ENCODE measurements around the gene C1RL. TPM values are rescaled to one million over a fixed set of nuclear protein-coding genes. Genes with fewer than 3 reads are reported as not detected.
A peak's percentile ranks its signal among the peaks of the same experiment; 100 is the strongest.

The C1RL gene
- total RNA-seq, 1 experiment from 2014 or later: 8.9 TPM

- Histone ChIP-seq H3K4me3 (ENCODE audit: low read length) (no peak overlapping the region), H2AFZ (ENCODE audit: low read length) (no peak overlapping the region), H4K20me1 (ENCODE audit: low read length) (no peaks in the 10 kb centered on the region), H3K4me1 (ENCODE audit: insufficient read depth, low read length) (no peaks in the 10 kb centered on the region; the same call in 1 of the 2 replicates), H3K4me2 (ENCODE audit: low read length) (no peak overlapping the region), H3K79me2 (ENCODE audit: low read length) (peaks cover 15% of the 10 kb centered on the region; the same call in 1 of the 2 replicates), H3K27me3 (ENCODE audit: low read length) (no peaks in the 10 kb centered on the region), H3K9ac (ENCODE audit: low read length) (no peak overlapping the region), H3F3A (ENCODE audit: low read length, unreplicated experiment) (no peaks in the 10 kb centered on the region), H3K9me3 (ENCODE audit: low read length) (no peaks in the 10 kb centered on the region), H3K36me3 (ENCODE audit: low read depth, low read length) (no peaks in the 10 kb centered on the region), H3K9me2 (replicated peaks; ENCODE audit: low read length) (no peaks in the 10 kb centered on the region), H3K27ac (ENCODE audit: low read length) (no peak overlapping the region)
- TF ChIP-seq EZH2 (IDR thresholded peaks at IDR 0.05; ENCODE audit: low read length, unreplicated experiment) (no peak), CTCF (conservative IDR thresholded peaks at IDR 0.05; ENCODE audit: low read depth, low read length) (no peak), EZH2phosphoT487 (IDR thresholded peaks at IDR 0.05; ENCODE audit: borderline replicate concordance, low read length) (no peak)
- intact Hi-C loops (cut with micrococcal nuclease): loop anchor here (2.0 kb wide), 1 partner anchor 93 kb away; the partner anchor contains the start of gene LPCAT3
- DNase-seq: no peak
- BruUV-seq (replicated peaks): no TSS peak
- ATAC-seq: no peak
- POLR2A ChIA-PET (ENCODE audit: unreplicated experiment): no interaction called here
- CTCF ChIA-PET: no interaction called here
Measured at GRCh38 chr12:7112041-7112440, 3.0 kb upstream of the C1RL start.

- POLR2A ChIA-PET (ENCODE audit: unreplicated experiment): no interaction called here
- Histone ChIP-seq H3K79me2 (ENCODE audit: low read length) (peaks cover 19% of the 10 kb centered on the region; the same call in 1 of the 2 replicates), H3K27ac (ENCODE audit: low read length) (no peak overlapping the region), H2AFZ (ENCODE audit: low read length) (no peak overlapping the region), H3K9me3 (ENCODE audit: low read length) (no peaks in the 10 kb centered on the region), H3K36me3 (ENCODE audit: low read depth, low read length) (peaks cover 5% of the 10 kb centered on the region; the same call in 1 of the 2 replicates), H3K4me2 (ENCODE audit: low read length) (no peak overlapping the region), H3K9me2 (replicated peaks; ENCODE audit: low read length) (no peaks in the 10 kb centered on the region), H3K4me3 (ENCODE audit: low read length) (no peak overlapping the region), H3K9ac (ENCODE audit: low read length) (no peak overlapping the region), H3K27me3 (ENCODE audit: low read length) (no peaks in the 10 kb centered on the region), H3F3A (ENCODE audit: low read length, unreplicated experiment) (no peaks in the 10 kb centered on the region), H4K20me1 (ENCODE audit: low read length) (no peaks in the 10 kb centered on the region), H3K4me1 (ENCODE audit: insufficient read depth, low read length) (no peaks in the 10 kb centered on the region; the same call in 1 of the 2 replicates)
- TF ChIP-seq CTCF (conservative IDR thresholded peaks at IDR 0.05; ENCODE audit: low read depth, low read length): no peak
- TF ChIP-seq EZH2 (IDR thresholded peaks at IDR 0.05; ENCODE audit: low read length, unreplicated experiment): no peak
- TF ChIP-seq EZH2phosphoT487 (IDR thresholded peaks at IDR 0.05; ENCODE audit: borderline replicate concordance, low read length): no peak
- DNase-seq (no peak), ATAC-seq (no peak)
- BruUV-seq (replicated peaks): no TSS peak
- CTCF ChIA-PET: no interaction called here
- intact Hi-C loops (cut with micrococcal nuclease): no loop called here
Measured at GRCh38 chr12:7110661-7111060, 1.6 kb upstream of the C1RL start.

- no TSS peak for BruUV-seq (replicated peaks)
Measured at GRCh38 chr12:7109572-7109920, 532 bp upstream of the C1RL start.

More at GRCh38 chr12:7109572-7109920, 532 bp upstream of the C1RL start:
- peak overlapping the region; percentile 92 for H3K4me3 ChIP-seq (ENCODE audit: low read length)
- H2AFZ ChIP-seq (ENCODE audit: low read length): no peak overlapping the region
- no peaks in the 10 kb centered on the region; the same call in 1 of the 2 replicates for H3K4me1 ChIP-seq (ENCODE audit: insufficient read depth, low read length)
- H3K9me3 ChIP-seq (ENCODE audit: low read length): no peaks in the 10 kb centered on the region
- ATAC-seq: no peak
- DNase-seq: no peak
- TF ChIP-seq EZH2phosphoT487 (IDR thresholded peaks at IDR 0.05; ENCODE audit: borderline replicate concordance, low read length) (no peak), CTCF (conservative IDR thresholded peaks at IDR 0.05; ENCODE audit: low read depth, low read length) (no peak), EZH2 (IDR thresholded peaks at IDR 0.05; ENCODE audit: low read length, unreplicated experiment) (no peak)
- H3K9ac ChIP-seq (ENCODE audit: low read length): no peak overlapping the region
- no peaks in the 10 kb centered on the region for H3K9me2 ChIP-seq (replicated peaks; ENCODE audit: low read length)
- H3K4me2 ChIP-seq (ENCODE audit: low read length): peak overlapping the region; percentile 82
- no peaks in the 10 kb centered on the region for H3F3A ChIP-seq (ENCODE audit: low read length, unreplicated experiment)
- no peak overlapping the region for H3K27ac ChIP-seq (ENCODE audit: low read length)
- peaks cover 5% of the 10 kb centered on the region; the same call in 1 of the 2 replicates for H3K36me3 ChIP-seq (ENCODE audit: low read depth, low read length)
- ChIA-PET POLR2A (ENCODE audit: unreplicated experiment) (no interaction called here), CTCF (no interaction called here)
- no peaks in the 10 kb centered on the region for H4K20me1 ChIP-seq (ENCODE audit: low read length)
- intact Hi-C loops (cut with micrococcal nuclease): loop anchor here (2.0 kb wide), 1 partner anchor 49 kb away; the partner anchor contains the start of gene C1S
- H3K79me2 ChIP-seq (ENCODE audit: low read length): peaks cover 19% of the 10 kb centered on the region; the same call in 1 of the 2 replicates
- H3K27me3 ChIP-seq (ENCODE audit: low read length): no peaks in the 10 kb centered on the region

Measured in PC-3 (cell line).